AML-193 (cell line): Measurements from ENCODE around the gene SEMA5B.

Experiments used
- DNase-seq, 2 experiments: peaks; one replicate each; lab custom pipeline; 2025; lab: John Stamatoyannopoulos, UW

SEMA5B gene

GRCh38 chr3:123027292-123028232 lies at the start of gene SEMA5B:
TSS of gene SEMA5B (minus strand) at chr3:123027763. CDS start at chr3:122961263, 66,500 bp downstream.
- DNase-seq, result no peak

- DNase-seq, result no peak
These were observed 49.2 kb upstream of the SEMA5B start for GRCh38 chr3:123076496-123077418.

- DNase-seq, result no peak
These were observed 48.5 kb upstream of the SEMA5B start for GRCh38 chr3:123076112-123076495.

GRCh38 chr3:123075359-123075758 lies 47.8 kb upstream of the SEMA5B start:
- no peak for DNase-seq

- no peak for DNase-seq
These were observed 45.0 kb upstream of the SEMA5B start for GRCh38 chr3:123072564-123072963.

- peak; percentile 89 to 90 for DNase-seq
These were observed 44.6 kb upstream of the SEMA5B start for GRCh38 chr3:123072152-123072551.

GRCh38 chr3:123071581-123071980 lies 44.0 kb upstream of the SEMA5B start:
- DNase-seq, result no peak

GRCh38 chr3:123071146-123071545 lies 43.6 kb upstream of the SEMA5B start:
- peak in 1 of 2 experiments; percentile 21 for DNase-seq

- DNase-seq, result no peak
These were observed 42.9 kb upstream of the SEMA5B start for GRCh38 chr3:123070510-123070909.

GRCh38 chr3:123068601-123069381 lies 41.2 kb upstream of the SEMA5B start:
- no peak for DNase-seq

- peak; percentile 28 to 53 for DNase-seq
These were observed 40.4 kb upstream of the SEMA5B start for GRCh38 chr3:123067689-123068600.

GRCh38 chr3:123066896-123067688 lies 39.5 kb upstream of the SEMA5B start, which contains the start of gene PDIA5:
TSS of gene PDIA5 (plus strand) at chr3:123067025. CDS start at chr3:123067165, 140 bp downstream.
- DNase-seq, result peak; percentile 89 to 91

GRCh38 chr3:123066599-123066895 lies 39.0 kb upstream of the SEMA5B start:
- no peak for DNase-seq

- DNase-seq, result no peak
These were observed 37.4 kb upstream of the SEMA5B start for GRCh38 chr3:123064914-123065313.

GRCh38 chr3:123064506-123064905 lies 36.9 kb upstream of the SEMA5B start:
- DNase-seq, result no peak

- no peak for DNase-seq
These were observed 35.5 kb upstream of the SEMA5B start for GRCh38 chr3:123063034-123063433.

- no peak for DNase-seq
These were observed 34.3 kb upstream of the SEMA5B start for GRCh38 chr3:123061856-123062255.

- DNase-seq, result no peak
These were observed 32.5 kb upstream of the SEMA5B start for GRCh38 chr3:123060054-123060453.

- no peak for DNase-seq
These were observed 30.9 kb upstream of the SEMA5B start for GRCh38 chr3:123058505-123058904.

GRCh38 chr3:123055352-123055751 lies 27.8 kb upstream of the SEMA5B start:
- no peak for DNase-seq
